H54 (cell line): ENCODE data around the gene LRCH4.
A peak's percentile ranks its signal among the peaks of the same experiment; 100 is the strongest.

Source experiments
- DNase-seq: peaks from one replicate; pipeline ENCODE4 v3.0.0; 2011; ENCODE audit warnings: low spot score, mixed read lengths; ENCODE audit not compliant: insufficient read length
- FAIRE-seq: peaks from 3 replicates; lab custom pipeline; 2011; peaks lifted over from hg19 to GRCh38; lab: Jason Lieb, UNC
- POLR2A ChIP-seq: IDR thresholded peaks from 2 replicates; pipeline ENCODE4 v1.6.1; 2011; ENCODE audit warnings: low read depth, mild to moderate bottlenecking, low read length

LRCH4 gene

GRCh38 chr7:100585511-100586265, at the start of gene LRCH4:
TSS of gene LRCH4 (minus strand) at chr7:100586129. CDS start at chr7:100586100, 29 bp downstream.
- peak; percentile 99 for TF ChIP-seq POLR2A
- no peak for DNase-seq
- no peak for FAIRE-seq

GRCh38 chr7:100632951-100633717, 47.2 kb upstream of the LRCH4 start:
- no peak for TF ChIP-seq POLR2A
- DNase-seq (no peak), FAIRE-seq (no peak)

GRCh38 chr7:100630066-100630465, 44.1 kb upstream of the LRCH4 start:
- DNase-seq (no peak), FAIRE-seq (no peak)
- no peak for TF ChIP-seq POLR2A

- peak; percentile 70 for DNase-seq
Measured at GRCh38 chr7:100629117-100629716, 43.3 kb upstream of the LRCH4 start.

GRCh38 chr7:100627238-100627549, 41.3 kb upstream of the LRCH4 start:
- no peak for TF ChIP-seq POLR2A
- DNase-seq (no peak), FAIRE-seq (no peak)

More at GRCh38 chr7:100629117-100629716, 43.3 kb upstream of the LRCH4 start:
- FAIRE-seq = no peak
- no peak for TF ChIP-seq POLR2A

- TF ChIP-seq POLR2A = peak; percentile 52; the same call in 1 of the 2 replicates
- DNase-seq = peak; percentile 88
- no peak for FAIRE-seq
Measured at GRCh38 chr7:100626530-100627237, 40.8 kb upstream of the LRCH4 start.

- DNase-seq (no peak), FAIRE-seq (no peak)
- no peak for TF ChIP-seq POLR2A
Measured at GRCh38 chr7:100626055-100626454, 40.1 kb upstream of the LRCH4 start.

- TF ChIP-seq POLR2A = no peak
- FAIRE-seq (no peak), DNase-seq (no peak)
Measured at GRCh38 chr7:100623951-100624824, 38.3 kb upstream of the LRCH4 start.

- DNase-seq = no peak
- no peak for TF ChIP-seq POLR2A
- FAIRE-seq = no peak
Measured at GRCh38 chr7:100621554-100621953, 35.6 kb upstream of the LRCH4 start.

- no peak for FAIRE-seq
- DNase-seq = no peak
- TF ChIP-seq POLR2A = no peak
Measured at GRCh38 chr7:100620804-100621203, 34.9 kb upstream of the LRCH4 start.

- no peak for FAIRE-seq
- no peak for TF ChIP-seq POLR2A
- no peak for DNase-seq
Measured at GRCh38 chr7:100620239-100620638, 34.3 kb upstream of the LRCH4 start.

- FAIRE-seq (no peak), DNase-seq (no peak)
Measured at GRCh38 chr7:100614308-100614861, 28.5 kb upstream of the LRCH4 start.

GRCh38 chr7:100613412-100614175, 27.7 kb upstream of the LRCH4 start:
- no peak for TF ChIP-seq POLR2A
- DNase-seq = no peak
- no peak for FAIRE-seq

More at GRCh38 chr7:100614308-100614861, 28.5 kb upstream of the LRCH4 start:
- TF ChIP-seq POLR2A = no peak
